Skeletal muscle tissue (tissue), 4 donors: ENCODE results near the gene SPEM2. TPM values are rescaled to one million over a fixed set of nuclear protein-coding genes. Genes with fewer than 3 reads are reported as not detected.

ENCODE experiments used
- H3K27ac ChIP-seq: one replicate; pipeline ENCODE4 v1.7.0; 2013; ENCODE audit warnings: mild to moderate bottlenecking, low read depth, low read length, inconsistent platforms
- H3K27me3 ChIP-seq, 3 donors: one replicate each; pipeline ENCODE4 v1.7.0; 2013; ENCODE audit warnings: low read length in 3 of 3; ENCODE audit not compliant: control insufficient read depth in 3 of 3, insufficient read depth in 3 of 3
- H3K36me3 ChIP-seq, 3 donors: one replicate each; pipeline ENCODE4 v1.7.0; 2013; ENCODE audit warnings: low read length in 3 of 3; ENCODE audit not compliant: control insufficient read depth in 3 of 3, insufficient read depth in 3 of 3
- H3K4me1 ChIP-seq, 3 donors: one replicate each; pipeline ENCODE4 v1.7.0; 2013; ENCODE audit warnings: low read length in 3 of 3, mild to moderate bottlenecking in 3 of 3; ENCODE audit not compliant: control insufficient read depth in 3 of 3, insufficient read depth in 3 of 3
- H3K4me3 ChIP-seq, 3 donors: one replicate each; pipeline ENCODE4 v1.7.0; 2013; ENCODE audit warnings: low read length in 3 of 3
- H3K9ac ChIP-seq, 3 donors: one replicate each; pipeline ENCODE4 v1.7.0; 2013; ENCODE audit warnings: low read length in 3 of 3, mild to moderate bottlenecking in 3 of 3, moderate library complexity in 2 of 3, low read depth in 1 of 3
- H3K9me3 ChIP-seq, 3 donors: one replicate each; pipeline ENCODE4 v1.7.0; 2013; ENCODE audit warnings: low read length in 3 of 3; ENCODE audit not compliant: control insufficient read depth in 3 of 3
- total RNA-seq: library from RNA; depleted of rRNA; stranded (reverse); fragments of >200 nt; gene quantifications from one replicate; pipeline ENCODE4 v1.2.3, GENCODE V29; 2014
- donor health status: Osteomylitis.

Gene SPEM2
- total RNA-seq, 1 donor from 2014 or later = not detected

- peaks cover 4 to 9% (median 6%) of the 10 kb centered on the region in 3 donors for H3K36me3 ChIP-seq
- H3K4me3 ChIP-seq = no peak overlapping the region
- H3K27ac ChIP-seq = no peak overlapping the region
- no peak overlapping the region for H3K9ac ChIP-seq
- H3K9me3 ChIP-seq = no peaks in the 10 kb centered on the region
- H3K4me1 ChIP-seq = peaks cover 5 to 13% (median 5%) of the 10 kb centered on the region in 3 donors
- no peaks in the 10 kb centered on the region for H3K27me3 ChIP-seq
Observed at GRCh38 chr17:7408863-7409262, 16.6 kb upstream of the SPEM2 start.

- no peak overlapping the region for H3K4me3 ChIP-seq
- H3K4me1 ChIP-seq = peaks cover 5 to 13% (median 5%) of the 10 kb centered on the region in 3 donors
- H3K27ac ChIP-seq = no peak overlapping the region
- H3K36me3 ChIP-seq = peaks cover 4 to 9% (median 6%) of the 10 kb centered on the region in 3 donors
- no peaks in the 10 kb centered on the region for H3K9me3 ChIP-seq
- H3K27me3 ChIP-seq = no peaks in the 10 kb centered on the region
- H3K9ac ChIP-seq = no peak overlapping the region
Observed at GRCh38 chr17:7409716-7410115, 15.7 kb upstream of the SPEM2 start.

GRCh38 chr17:7410634-7411426 is 14.6 kb upstream of the SPEM2 start:
- Histone ChIP-seq H3K9me3 (no peaks in the 10 kb centered on the region), H3K27me3 (no peaks in the 10 kb centered on the region), H3K4me3 (no peak overlapping the region), H3K27ac (no peak overlapping the region), H3K4me1 (peaks cover 0 to 5% (median under 1%) of the 10 kb centered on the region in 3 donors), H3K36me3 (peaks cover 10 to 14% (median 12%) of the 10 kb centered on the region in 3 donors), H3K9ac (no peak overlapping the region)

- H3K4me1 ChIP-seq = no peaks in the 10 kb centered on the region
- no peaks in the 10 kb centered on the region for H3K9me3 ChIP-seq
- H3K27ac ChIP-seq = no peak overlapping the region
- no peak overlapping the region for H3K9ac ChIP-seq
- no peak overlapping the region for H3K4me3 ChIP-seq
- peaks cover 10 to 14% (median 12%) of the 10 kb centered on the region in 3 donors for H3K36me3 ChIP-seq
- no peaks in the 10 kb centered on the region for H3K27me3 ChIP-seq
Observed at GRCh38 chr17:7411427-7411750, 14.0 kb upstream of the SPEM2 start.

GRCh38 chr17:7413346-7413985 is 11.9 kb upstream of the SPEM2 start:
- H3K4me3 ChIP-seq = no peak overlapping the region
- peaks cover 10 to 14% (median 12%) of the 10 kb centered on the region in 3 donors for H3K36me3 ChIP-seq
- no peaks in the 10 kb centered on the region for H3K27me3 ChIP-seq
- H3K27ac ChIP-seq = no peak overlapping the region
- H3K9ac ChIP-seq = no peak overlapping the region
- H3K9me3 ChIP-seq = no peaks in the 10 kb centered on the region
- H3K4me1 ChIP-seq = no peaks in the 10 kb centered on the region

DNA sequence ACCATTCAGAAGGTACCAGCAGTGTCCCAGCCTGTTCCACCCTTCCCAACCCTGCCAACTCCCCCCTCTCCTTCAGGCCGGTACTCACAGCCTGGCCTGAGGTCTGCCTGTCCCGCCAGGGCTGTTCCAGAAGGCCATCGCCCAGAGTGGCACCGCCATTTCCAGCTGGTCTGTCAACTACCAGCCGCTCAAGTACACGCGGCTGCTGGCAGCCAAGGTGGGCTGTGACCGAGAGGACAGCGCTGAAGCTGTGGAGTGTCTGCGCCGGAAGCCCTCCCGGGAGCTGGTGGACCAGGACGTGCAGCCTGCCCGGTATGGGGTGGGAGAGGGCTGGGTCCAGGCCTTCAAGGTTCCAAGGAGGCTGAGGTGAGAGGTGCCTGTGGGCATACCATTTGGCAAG is 10.6 kb upstream of the SPEM2 start:
- H3K27me3 ChIP-seq = peaks cover 0 to under 1% (median 0%) of the 10 kb centered on the region in 3 donors
- H3K9ac ChIP-seq = no peak overlapping the region
- H3K36me3 ChIP-seq = peaks cover 6 to 8% (median 7%) of the 10 kb centered on the region in 3 donors
- H3K27ac ChIP-seq = no peak overlapping the region
- H3K4me3 ChIP-seq = no peak overlapping the region
- H3K4me1 ChIP-seq = no peaks in the 10 kb centered on the region
- H3K9me3 ChIP-seq = no peaks in the 10 kb centered on the region

GRCh38 chr17:7415784-7416183 is 9.6 kb upstream of the SPEM2 start:
- Histone ChIP-seq H3K9ac (no peak overlapping the region), H3K27me3 (peaks cover 0 to 4% (median 0%) of the 10 kb centered on the region in 3 donors), H3K27ac (no peak overlapping the region), H3K4me1 (no peaks in the 10 kb centered on the region), H3K4me3 (no peak overlapping the region), H3K36me3 (peaks cover 3 to 8% (median 6%) of the 10 kb centered on the region in 3 donors), H3K9me3 (no peaks in the 10 kb centered on the region)

DNA sequence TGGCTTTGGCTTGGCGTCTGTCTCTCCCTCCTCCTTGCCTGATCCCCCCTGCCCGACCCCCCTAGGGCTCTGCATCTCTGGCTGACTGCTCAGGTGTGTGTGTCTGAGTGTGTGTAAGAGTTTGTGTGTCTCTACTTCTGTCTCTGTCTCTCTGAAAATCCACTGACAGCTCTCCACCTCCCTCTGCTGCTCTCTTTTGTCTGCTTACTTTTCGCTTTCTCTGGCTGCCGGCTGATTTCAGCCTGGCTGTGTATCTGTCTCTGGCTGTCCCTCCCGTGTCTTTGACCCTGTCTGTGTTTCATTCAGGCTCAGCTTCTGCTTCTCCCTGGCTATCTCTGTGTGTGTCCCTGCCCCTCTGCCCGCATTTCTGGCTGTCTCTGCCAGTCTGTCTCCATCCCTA is 9.1 kb upstream of the SPEM2 start:
- no peak overlapping the region for H3K9ac ChIP-seq
- H3K4me1 ChIP-seq = no peaks in the 10 kb centered on the region
- H3K9me3 ChIP-seq = no peaks in the 10 kb centered on the region
- H3K27ac ChIP-seq = no peak overlapping the region
- H3K36me3 ChIP-seq = peaks cover 3 to 8% (median 6%) of the 10 kb centered on the region in 3 donors
- H3K27me3 ChIP-seq = peaks cover 0 to 4% (median 0%) of the 10 kb centered on the region in 3 donors
- no peak overlapping the region for H3K4me3 ChIP-seq

- Histone ChIP-seq H3K27me3 (peaks cover 0 to 4% (median 0%) of the 10 kb centered on the region in 3 donors), H3K27ac (no peak overlapping the region), H3K9ac (no peak overlapping the region), H3K4me1 (no peaks in the 10 kb centered on the region), H3K36me3 (peaks cover 3 to 8% (median 6%) of the 10 kb centered on the region in 3 donors), H3K4me3 (no peak overlapping the region), H3K9me3 (no peaks in the 10 kb centered on the region)
Observed at GRCh38 chr17:7417056-7417655, 8.3 kb upstream of the SPEM2 start.
